PC-9 (cell line): ENCODE results near the gene LIPC. TPM values are rescaled to one million over a fixed set of nuclear protein-coding genes. Genes with fewer than 3 reads are reported as not detected.

ENCODE experiments used
- BruUV-seq: library from RNA; stranded (reverse); fragments of 400-500 nt; replicated peaks from 2 replicates; lab custom pipeline; 2021; lab: Mats Ljungman, UMichigan
- CTCF ChIA-PET: fragments of 300-600 bp; sonication (Branson Sonifier 250); formaldehyde crosslinking; loops from one replicate; lab custom pipeline; 2022; ENCODE audit warnings: antibody characterized with exemption; lab: Charles Lee
- POLR2A ChIA-PET: fragments of 300-600 bp; sonication (Branson Sonifier 250); formaldehyde crosslinking; loops from one replicate; lab custom pipeline; 2022; ENCODE audit warnings: antibody characterized with exemption; ENCODE audit not compliant: unreplicated experiment; lab: Charles Lee
- DNase-seq, 2 experiments: peaks; one replicate each; pipeline versions ENCODE4 v3.0.0 to v3.0.0-alpha.2; 2015 to 2022; ENCODE audit warnings: mixed read lengths in 1 of 2
- H2AFZ ChIP-seq: fragments of 200-600 bp; sonication (generic); 2 replicates; pipeline ENCODE4 v1.8.1; 2017; ENCODE audit warnings: antibody characterized with exemption
- H3F3A ChIP-seq: fragments of 200-600 bp; sonication (generic); 2 replicates; pipeline ENCODE4 v1.8.1; 2017; ENCODE audit warnings: antibody characterized with exemption, mild to moderate bottlenecking, low read depth; ENCODE audit not compliant: insufficient read depth
- H3K27ac ChIP-seq: fragments of 200-600 bp; sonication (generic); 2 replicates; pipeline ENCODE4 v1.6.1; 2016; ENCODE audit warnings: mixed run types
- H3K27me3 ChIP-seq: fragments of 200-600 bp; sonication (generic); 2 replicates; pipeline ENCODE4 v1.6.1; 2016; ENCODE audit warnings: low read depth, mixed run types; ENCODE audit not compliant: insufficient read depth
- H3K36me3 ChIP-seq: fragments of 200-600 bp; sonication (generic); 2 replicates; pipeline ENCODE4 v1.6.1; 2016; ENCODE audit warnings: low read depth, mixed run types
- H3K4me1 ChIP-seq: fragments of 200-600 bp; sonication (generic); replicated peaks from 2 replicates; pipeline ENCODE4 v1.6.1; 2016; ENCODE audit warnings: mixed run types; ENCODE audit not compliant: insufficient read depth
- H3K4me2 ChIP-seq: fragments of 200-600 bp; sonication (generic); 2 replicates; pipeline ENCODE4 v1.6.1; 2017; ENCODE audit warnings: mixed run types
- H3K4me3 ChIP-seq: fragments of 200-600 bp; sonication (generic); 2 replicates; pipeline ENCODE4 v1.6.1; 2016; ENCODE audit warnings: mixed run types
- H3K79me2 ChIP-seq: fragments of 200-600 bp; sonication (generic); 2 replicates; pipeline ENCODE4 v1.6.1; 2017; ENCODE audit warnings: low read depth, mixed run types
- H3K9me2 ChIP-seq: fragments of 200-600 bp; sonication (generic); 2 replicates; pipeline ENCODE4 v1.8.1; 2017; ENCODE audit warnings: mild to moderate bottlenecking; ENCODE audit not compliant: insufficient read depth
- H3K9me3 ChIP-seq: fragments of 200-600 bp; sonication (generic); 2 replicates; pipeline ENCODE4 v1.8.1; 2016; ENCODE audit warnings: low read depth; ENCODE audit not compliant: insufficient read depth
- H4K20me1 ChIP-seq: fragments of 200-600 bp; sonication (generic); 2 replicates; pipeline ENCODE4 v1.8.1; 2017; ENCODE audit not compliant: insufficient read depth
- EZH2 ChIP-seq: fragments of 200-600 bp; sonication (generic); IDR thresholded peaks from 2 replicates; pipeline ENCODE4 v1.8.0; 2017; ENCODE audit warnings: antibody characterized with exemption, low read depth
- intact Hi-C: fragments of 100-400 bp; cut with micrococcal nuclease; formaldehyde crosslinking; loops from one replicate; pipeline ENCODE4 v1.10.0; 2022; ENCODE audit not compliant: unreplicated experiment
- total RNA-seq: library from RNA; stranded (reverse); gene quantifications from 2 replicates; pipeline ENCODE4 v1.2.3, GENCODE V29; 2021
- TF ChIP-seq, protein P1 (sequence below): fragments of 200-600 bp; sonication (generic); conservative IDR thresholded peaks from 2 replicates; pipeline ENCODE4 v1.6.1; 2017; ENCODE audit warnings: mixed run types, antibody characterized with exemption, mild to moderate bottlenecking, moderate library complexity

The LIPC gene
- total RNA-seq, 1 experiment from 2014 or later, result not detected

DNA sequence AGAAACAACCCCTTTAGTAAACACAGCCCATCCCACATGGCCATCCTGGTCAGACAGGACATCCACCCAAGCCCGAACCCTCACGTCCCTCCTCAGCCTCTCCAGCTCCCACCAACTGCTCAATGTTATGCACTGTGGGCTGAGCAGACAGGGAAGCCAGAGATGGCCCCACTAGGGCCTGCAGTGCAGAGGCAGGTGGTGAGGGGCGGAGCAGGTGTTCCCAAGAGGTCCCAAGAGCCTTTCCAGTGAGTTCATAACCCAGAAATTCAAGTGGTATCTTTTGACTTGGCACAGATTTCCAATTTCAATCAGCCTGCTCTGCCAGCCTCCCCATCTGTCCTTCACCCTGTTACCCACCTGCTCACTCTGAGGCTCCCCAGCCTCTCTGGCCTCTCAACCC, 130.3 kb downstream of the LIPC start:
- intact Hi-C loops, result no loop called here
- no peaks in the 10 kb centered on the region for H3K27me3 ChIP-seq
- TF ChIP-seq, protein P1, sequence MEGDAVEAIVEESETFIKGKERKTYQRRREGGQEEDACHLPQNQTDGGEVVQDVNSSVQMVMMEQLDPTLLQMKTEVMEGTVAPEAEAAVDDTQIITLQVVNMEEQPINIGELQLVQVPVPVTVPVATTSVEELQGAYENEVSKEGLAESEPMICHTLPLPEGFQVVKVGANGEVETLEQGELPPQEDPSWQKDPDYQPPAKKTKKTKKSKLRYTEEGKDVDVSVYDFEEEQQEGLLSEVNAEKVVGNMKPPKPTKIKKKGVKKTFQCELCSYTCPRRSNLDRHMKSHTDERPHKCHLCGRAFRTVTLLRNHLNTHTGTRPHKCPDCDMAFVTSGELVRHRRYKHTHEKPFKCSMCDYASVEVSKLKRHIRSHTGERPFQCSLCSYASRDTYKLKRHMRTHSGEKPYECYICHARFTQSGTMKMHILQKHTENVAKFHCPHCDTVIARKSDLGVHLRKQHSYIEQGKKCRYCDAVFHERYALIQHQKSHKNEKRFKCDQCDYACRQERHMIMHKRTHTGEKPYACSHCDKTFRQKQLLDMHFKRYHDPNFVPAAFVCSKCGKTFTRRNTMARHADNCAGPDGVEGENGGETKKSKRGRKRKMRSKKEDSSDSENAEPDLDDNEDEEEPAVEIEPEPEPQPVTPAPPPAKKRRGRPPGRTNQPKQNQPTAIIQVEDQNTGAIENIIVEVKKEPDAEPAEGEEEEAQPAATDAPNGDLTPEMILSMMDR, result no peak
- TF ChIP-seq EZH2, result no peak
- no peak for DNase-seq
- no peak overlapping the region for H3K4me3 ChIP-seq
- no peaks in the 10 kb centered on the region for H3K9me3 ChIP-seq
- H3F3A ChIP-seq, result no peaks in the 10 kb centered on the region
- no peaks in the 10 kb centered on the region for H4K20me1 ChIP-seq
- H3K79me2 ChIP-seq, result no peaks in the 10 kb centered on the region
- H3K27ac ChIP-seq, result no peak overlapping the region
- no peaks in the 10 kb centered on the region for H3K9me2 ChIP-seq
- no peak overlapping the region for H2AFZ ChIP-seq
- H3K36me3 ChIP-seq, result no peaks in the 10 kb centered on the region
- CTCF ChIA-PET, result no interaction called here
- POLR2A ChIA-PET, result no interaction called here
- BruUV-seq, result no TSS peak
- no peaks in the 10 kb centered on the region for H3K4me1 ChIP-seq
- no peak overlapping the region for H3K4me2 ChIP-seq

DNA sequence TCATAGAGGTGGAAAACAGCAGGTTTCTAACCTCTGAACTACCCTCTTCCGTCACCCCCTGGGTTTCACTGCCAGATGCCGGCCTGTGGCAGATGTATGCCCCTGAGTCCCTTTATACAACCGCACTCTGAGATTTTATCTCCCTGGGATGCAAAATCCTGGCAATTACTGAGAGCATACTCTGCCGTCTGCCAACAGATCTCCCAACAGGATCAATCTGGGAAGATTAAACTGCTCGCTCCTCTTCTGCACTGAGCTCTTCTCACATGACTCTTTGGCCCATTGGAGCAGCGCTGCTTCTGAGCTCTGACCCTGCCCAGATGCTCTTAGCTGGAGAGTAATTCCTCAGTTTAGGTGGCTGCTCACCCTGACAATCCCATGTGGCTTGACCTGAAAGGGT, 133.2 kb downstream of the LIPC start:
- BruUV-seq, result no TSS peak

DNA sequence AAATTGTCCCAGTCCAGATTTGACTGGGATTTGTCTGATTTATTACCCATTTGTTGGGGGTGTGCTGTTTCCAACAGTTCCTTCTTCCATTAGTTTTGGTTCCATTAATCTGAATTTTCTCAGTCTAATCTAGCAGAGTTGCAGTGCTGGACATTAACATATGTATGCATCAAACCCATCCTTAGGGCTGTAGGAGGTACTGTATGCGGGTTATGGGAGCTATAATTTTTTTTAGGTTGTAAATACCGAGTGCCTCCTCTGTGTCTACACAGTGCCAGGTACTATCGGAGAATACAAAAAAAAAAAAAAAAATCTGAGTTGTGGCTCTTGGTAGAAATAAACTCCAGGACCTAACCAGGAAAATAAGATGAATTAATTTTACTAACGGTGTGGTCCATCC, 133.8 kb downstream of the LIPC start:
- CTCF ChIA-PET, result no interaction called here
- H3F3A ChIP-seq, result peaks cover 6% of the 10 kb centered on the region; the same call in 1 of the 2 replicates
- intact Hi-C loops, result no loop called here
- no peak overlapping the region for H2AFZ ChIP-seq
- TF ChIP-seq EZH2, result no peak
- TF ChIP-seq, protein P1, result no peak
- H3K4me2 ChIP-seq, result no peak overlapping the region
- DNase-seq, result no peak
- H3K79me2 ChIP-seq, result no peaks in the 10 kb centered on the region
- H4K20me1 ChIP-seq, result no peaks in the 10 kb centered on the region
- no TSS peak for BruUV-seq
- no peaks in the 10 kb centered on the region for H3K36me3 ChIP-seq
- peaks cover 5% of the 10 kb centered on the region; the same call in 1 of the 2 replicates for H3K9me3 ChIP-seq
- POLR2A ChIA-PET, result no interaction called here
- no peaks in the 10 kb centered on the region for H3K9me2 ChIP-seq
- peaks cover 10% of the 10 kb centered on the region for H3K4me1 ChIP-seq
- no peak overlapping the region for H3K4me3 ChIP-seq
- H3K27ac ChIP-seq, result no peak overlapping the region
- no peaks in the 10 kb centered on the region for H3K27me3 ChIP-seq

More for the DNA sequence above, 133.2 kb downstream of the LIPC start:
- no peak for DNase-seq
- H3K9me2 ChIP-seq, result no peaks in the 10 kb centered on the region
- H3K79me2 ChIP-seq, result no peaks in the 10 kb centered on the region
- H3K27me3 ChIP-seq, result no peaks in the 10 kb centered on the region
- no peak overlapping the region for H3K27ac ChIP-seq
- no peaks in the 10 kb centered on the region for H4K20me1 ChIP-seq
- ChIA-PET CTCF (no interaction called here), POLR2A (no interaction called here)
- no peak overlapping the region for H3K4me2 ChIP-seq
- H3F3A ChIP-seq, result peaks cover 6% of the 10 kb centered on the region; the same call in 1 of the 2 replicates
- no peaks in the 10 kb centered on the region for H3K36me3 ChIP-seq
- H3K4me1 ChIP-seq, result peaks cover 10% of the 10 kb centered on the region
- no peak overlapping the region for H2AFZ ChIP-seq
- no peak for TF ChIP-seq EZH2
- TF ChIP-seq, protein P1, result no peak
- peaks cover 5% of the 10 kb centered on the region; the same call in 1 of the 2 replicates for H3K9me3 ChIP-seq
- H3K4me3 ChIP-seq, result no peak overlapping the region
- intact Hi-C loops, result no loop called here
